ENCODE measurements around the gene ISOC1.

Gene ISOC1

DNA sequence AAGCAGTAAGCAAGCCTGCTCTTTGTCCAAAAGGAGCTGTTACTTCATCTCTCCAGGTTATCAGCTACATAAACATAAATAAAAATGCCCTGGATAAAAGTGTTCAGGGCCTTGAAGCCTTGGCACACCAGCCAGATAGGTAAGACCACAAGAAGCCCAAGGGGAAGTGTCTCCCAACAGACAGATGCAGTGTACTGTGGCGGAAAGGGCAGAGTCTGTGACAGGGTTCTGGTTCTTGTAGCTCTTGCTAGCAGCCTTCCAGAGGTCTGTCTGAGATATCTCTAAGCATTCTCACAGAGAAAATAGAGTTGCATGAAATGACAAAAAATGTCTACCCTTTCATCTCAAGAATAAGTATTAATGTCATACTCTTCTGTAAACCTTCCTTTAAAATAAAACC is 30.1 kb downstream of the ISOC1 start:
- in situ Hi-C loops (cut with MboI; ENCODE audit: low sequenced_read_pairs) = no loop called here

DNA sequence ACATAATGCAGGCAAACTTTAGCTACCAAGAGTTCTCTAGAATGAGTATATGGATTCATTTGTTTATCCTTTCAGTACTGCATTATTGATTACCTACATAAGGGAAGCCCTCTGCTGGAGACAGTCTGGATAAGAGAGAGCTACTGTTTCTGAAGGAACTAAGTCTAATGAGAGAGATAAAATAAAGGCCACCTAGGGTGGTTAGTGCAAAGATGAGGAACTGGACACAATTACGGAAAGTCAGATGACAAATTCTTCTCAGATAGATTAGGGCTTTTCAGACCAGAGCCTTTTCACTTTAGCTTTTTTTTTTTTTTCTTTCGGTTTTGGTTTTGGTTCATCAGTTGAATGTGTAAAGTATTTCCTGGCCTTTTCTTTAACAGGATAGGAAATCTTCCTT is 31.3 kb downstream of the ISOC1 start:
- in situ Hi-C loops (cut with MboI; ENCODE audit: low sequenced_read_pairs) = no loop called here

DNA sequence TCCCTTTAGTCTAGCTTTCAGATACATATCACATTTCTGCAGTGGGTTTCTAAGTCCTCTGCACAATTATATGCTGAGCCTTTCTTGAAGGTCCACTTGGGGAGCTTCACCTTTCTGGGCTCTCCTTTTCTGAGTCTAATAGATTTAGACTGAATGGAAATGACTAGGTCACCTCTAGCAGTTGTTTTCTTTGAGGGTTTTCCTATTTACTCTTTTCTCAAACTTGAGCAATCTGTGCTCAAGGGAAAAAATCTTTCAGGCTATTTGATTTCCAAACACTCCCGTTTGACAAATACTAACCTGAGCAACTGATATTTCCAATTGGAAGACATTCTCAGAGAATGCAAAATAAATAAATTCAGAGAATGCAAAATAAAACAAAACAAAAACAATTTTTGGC is 39.0 kb downstream of the ISOC1 start:
- in situ Hi-C loops (cut with MboI; ENCODE audit: low sequenced_read_pairs) = no loop called here

DNA sequence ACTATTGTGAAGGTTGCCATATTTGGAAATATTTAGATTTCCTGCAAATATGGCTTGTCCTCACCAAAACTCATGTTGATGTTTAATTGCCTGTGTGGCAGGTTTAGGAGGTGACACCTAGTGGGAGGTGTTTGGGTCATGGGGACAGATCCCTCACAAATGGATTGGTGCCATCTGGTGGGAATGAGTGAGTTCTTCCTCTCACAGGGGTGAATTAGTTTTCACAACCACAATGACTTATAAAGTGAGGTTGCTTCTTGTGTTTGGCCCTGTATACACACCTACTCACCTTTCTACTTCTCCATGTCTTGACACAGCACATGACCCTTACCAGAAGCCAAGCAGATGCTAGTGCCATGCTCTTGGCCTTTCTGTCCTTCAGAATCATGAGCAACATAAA is 41.1 kb downstream of the ISOC1 start:
- in situ Hi-C loops (cut with MboI; ENCODE audit: low sequenced_read_pairs) = no loop called here

DNA sequence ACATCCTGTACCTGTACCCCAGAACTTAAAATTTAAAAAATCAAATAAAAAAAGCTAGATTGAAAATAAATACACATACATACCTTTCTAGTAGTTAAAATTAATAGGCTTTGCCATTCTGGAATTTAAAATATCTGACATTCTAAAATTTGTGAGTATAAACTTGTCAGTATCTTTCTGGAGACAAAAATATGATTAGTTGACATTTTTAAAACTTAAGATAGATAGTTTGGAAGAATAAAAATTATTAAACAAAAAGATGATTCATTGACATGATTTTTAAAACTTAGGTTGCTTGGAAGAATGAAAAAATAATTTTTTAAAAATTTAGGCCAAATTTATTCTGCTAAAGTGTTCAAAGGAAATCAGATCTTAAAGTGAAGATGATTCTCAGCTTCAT is 43.1 kb downstream of the ISOC1 start:
- in situ Hi-C loops (cut with MboI; ENCODE audit: low sequenced_read_pairs) = no loop called here

DNA sequence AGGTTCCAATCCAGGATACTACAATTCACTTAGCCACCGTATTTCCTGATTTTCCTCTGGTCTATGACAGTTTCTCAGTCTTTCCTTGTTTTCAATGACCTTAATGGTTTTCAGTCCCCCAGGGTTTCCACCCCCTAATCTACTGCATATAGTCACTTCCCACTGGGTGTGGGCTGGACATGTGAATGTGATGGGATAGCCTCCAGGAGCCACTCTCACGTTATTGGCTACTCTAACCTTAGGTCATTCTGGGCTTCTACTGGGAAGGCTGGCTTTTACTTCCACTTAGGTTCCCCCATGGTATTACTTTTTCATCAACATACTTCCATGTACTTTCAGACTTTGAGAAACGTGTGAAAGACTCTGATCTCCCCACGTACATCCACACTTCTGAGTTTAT is 46.5 kb downstream of the ISOC1 start:
- in situ Hi-C loops (cut with MboI; ENCODE audit: low sequenced_read_pairs) = no loop called here

DNA sequence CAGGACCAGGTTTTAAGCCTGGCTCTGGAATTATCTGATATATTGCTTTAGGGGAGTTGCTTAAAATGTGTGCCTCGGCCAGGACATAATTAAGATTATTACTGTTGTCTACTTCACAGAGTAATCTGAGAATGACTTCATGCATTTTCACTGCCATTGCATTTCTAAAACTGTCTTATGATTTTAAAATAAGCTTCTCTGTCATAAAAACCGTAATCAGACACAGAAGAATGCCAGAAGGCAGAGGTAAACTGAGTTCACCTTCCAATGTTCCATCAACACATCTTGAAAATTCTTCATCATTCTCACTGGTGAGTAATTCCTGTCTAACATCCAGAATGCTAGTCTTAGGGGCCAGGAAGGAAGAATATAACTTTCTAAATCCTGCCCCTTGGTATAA is 47.1 kb downstream of the ISOC1 start:
- in situ Hi-C loops (cut with MboI; ENCODE audit: low sequenced_read_pairs) = no loop called here

DNA sequence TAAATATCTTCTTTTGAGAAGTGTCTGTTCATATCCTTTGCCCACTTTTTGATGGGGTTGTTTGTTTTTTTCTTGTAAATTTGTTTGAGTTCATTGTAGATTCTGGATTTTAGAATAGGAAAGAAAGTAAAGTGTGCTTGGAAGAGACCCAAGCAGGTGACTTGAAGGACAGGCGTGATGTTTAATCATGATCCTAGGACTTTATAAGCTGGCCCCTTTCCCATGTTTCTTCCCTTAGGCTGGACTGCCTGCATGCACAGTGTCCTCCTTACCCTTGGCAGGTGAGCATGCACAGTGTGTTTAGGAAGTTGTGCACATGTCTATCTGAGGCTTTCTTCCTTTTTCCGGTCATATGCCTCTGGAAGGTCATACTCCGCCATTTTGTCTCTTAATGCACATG is 61.3 kb downstream of the ISOC1 start:
- in situ Hi-C loops (cut with MboI; ENCODE audit: low sequenced_read_pairs) = no loop called here

DNA sequence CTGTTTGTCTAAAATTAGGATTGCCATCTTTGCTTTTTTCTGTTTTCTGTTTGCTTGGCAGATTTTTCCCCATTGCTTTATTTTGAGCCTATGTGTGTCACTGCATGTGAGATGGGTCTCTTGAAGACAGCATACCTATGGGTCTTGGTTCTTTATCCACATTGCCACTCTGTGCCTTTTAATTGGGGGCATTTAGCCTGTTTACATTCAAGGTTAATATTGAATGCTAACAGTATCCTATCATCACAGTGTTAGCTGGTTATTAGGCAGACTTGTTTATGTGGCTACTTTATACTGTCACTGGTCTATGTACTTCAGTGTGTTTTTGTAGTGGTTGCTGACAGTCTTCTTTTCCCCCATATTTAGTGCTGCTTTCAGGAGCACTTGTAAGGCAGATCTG is 67.3 kb downstream of the ISOC1 start:
- in situ Hi-C loops (cut with MboI; ENCODE audit: low sequenced_read_pairs) = no loop called here

Data from HL-60/S4 treated with phorbol 12-myristate 13-acetate at 8.2 ng/mL for 4 days and 3 days (cell line).